GM19455 (cell line): ENCODE results near the gene FGFR3.

Experiments
- ATAC-seq: cut with Tn5 transposase; IDR thresholded peaks from one replicate; pipeline ENCODE4 v1.9.1; 2021; ENCODE audit not compliant: unreplicated experiment

Gene FGFR3

DNA sequence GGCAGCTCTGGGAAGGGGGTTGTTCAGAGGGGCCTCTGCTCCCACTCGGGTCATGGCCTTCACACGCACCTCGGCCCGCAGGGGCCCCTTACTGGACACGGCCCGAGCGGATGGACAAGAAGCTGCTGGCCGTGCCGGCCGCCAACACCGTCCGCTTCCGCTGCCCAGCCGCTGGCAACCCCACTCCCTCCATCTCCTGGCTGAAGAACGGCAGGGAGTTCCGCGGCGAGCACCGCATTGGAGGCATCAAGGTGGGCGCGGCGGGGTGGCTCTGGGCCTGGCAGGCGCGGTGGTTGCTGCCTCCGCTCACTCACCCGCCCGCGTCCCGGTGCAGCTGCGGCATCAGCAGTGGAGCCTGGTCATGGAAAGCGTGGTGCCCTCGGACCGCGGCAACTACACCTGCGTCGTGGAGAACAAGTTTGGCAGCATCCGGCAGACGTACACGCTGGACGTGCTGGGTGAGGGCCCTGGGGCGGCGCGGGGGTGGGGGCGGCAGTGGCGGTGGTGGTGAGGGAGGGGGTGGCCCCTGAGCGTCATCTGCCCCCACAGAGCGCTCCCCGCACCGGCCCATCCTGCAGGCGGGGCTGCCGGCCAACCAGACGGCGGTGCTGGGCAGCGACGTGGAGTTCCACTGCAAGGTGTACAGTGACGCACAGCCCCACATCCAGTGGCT, 8.3 kb downstream of the FGFR3 start:
- no peak for ATAC-seq

DNA sequence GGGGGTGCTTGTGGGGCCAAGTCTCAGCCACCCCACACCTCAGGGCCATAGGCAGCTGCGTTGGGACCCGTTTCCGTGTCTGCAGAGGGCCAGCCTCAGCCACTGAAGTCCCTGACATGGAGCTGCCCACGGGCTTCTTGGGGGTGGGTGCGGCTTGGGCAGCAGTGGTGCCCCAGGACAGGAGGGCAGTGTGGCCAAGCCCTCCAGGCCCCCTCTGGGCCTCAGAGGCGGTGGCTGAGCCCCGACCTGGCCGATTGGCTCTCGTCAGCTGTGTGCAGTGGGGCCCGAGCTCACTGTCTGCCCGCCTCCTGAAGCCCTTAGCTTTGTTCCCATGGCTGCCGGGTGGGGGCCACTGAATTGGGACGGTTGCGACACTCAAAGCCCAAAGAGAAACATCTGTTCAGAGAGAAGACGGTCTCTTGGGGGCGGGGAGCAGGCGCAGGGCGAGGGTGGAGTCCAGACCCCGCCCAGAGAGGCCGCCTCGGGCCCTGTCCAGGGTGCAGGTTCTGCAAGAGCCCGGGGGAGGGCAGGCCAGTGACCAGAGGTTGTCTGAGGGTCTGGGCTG, 9.1 kb downstream of the FGFR3 start:
- no peak for ATAC-seq

DNA sequence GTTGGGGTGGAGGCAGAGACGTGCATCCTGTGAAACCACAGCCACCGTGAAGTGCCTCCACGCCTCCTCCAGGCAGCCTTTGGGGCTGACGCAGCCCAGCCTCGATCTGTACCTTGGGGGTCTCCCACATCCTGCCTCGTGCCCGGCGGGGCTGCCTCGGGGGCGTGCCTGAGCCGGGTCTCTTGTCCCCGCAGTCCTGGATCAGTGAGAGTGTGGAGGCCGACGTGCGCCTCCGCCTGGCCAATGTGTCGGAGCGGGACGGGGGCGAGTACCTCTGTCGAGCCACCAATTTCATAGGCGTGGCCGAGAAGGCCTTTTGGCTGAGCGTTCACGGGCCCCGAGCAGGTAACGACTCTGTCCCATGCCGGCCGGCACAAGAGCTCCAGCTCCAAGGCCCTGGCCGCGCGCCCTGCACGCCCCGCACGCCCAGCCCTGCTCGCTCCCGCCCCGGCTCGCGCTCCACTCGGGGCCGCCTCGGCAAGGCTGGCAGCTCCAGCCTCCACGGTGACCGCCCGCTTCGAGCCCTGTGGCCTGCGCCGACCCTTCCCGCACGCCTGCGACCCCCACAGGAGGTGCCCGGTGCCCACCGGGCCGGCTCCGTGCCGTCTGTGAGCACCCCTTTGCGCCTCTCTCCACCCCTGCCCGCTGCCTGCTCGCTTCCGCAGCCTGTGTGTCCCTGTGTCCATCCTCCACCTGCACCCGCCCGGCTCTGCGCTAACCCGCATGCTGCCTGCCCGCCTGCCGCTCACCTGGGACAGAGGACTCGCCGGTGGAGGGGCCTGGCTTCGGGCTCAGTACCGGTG, 9.8 kb downstream of the FGFR3 start:
- no peak for ATAC-seq

DNA sequence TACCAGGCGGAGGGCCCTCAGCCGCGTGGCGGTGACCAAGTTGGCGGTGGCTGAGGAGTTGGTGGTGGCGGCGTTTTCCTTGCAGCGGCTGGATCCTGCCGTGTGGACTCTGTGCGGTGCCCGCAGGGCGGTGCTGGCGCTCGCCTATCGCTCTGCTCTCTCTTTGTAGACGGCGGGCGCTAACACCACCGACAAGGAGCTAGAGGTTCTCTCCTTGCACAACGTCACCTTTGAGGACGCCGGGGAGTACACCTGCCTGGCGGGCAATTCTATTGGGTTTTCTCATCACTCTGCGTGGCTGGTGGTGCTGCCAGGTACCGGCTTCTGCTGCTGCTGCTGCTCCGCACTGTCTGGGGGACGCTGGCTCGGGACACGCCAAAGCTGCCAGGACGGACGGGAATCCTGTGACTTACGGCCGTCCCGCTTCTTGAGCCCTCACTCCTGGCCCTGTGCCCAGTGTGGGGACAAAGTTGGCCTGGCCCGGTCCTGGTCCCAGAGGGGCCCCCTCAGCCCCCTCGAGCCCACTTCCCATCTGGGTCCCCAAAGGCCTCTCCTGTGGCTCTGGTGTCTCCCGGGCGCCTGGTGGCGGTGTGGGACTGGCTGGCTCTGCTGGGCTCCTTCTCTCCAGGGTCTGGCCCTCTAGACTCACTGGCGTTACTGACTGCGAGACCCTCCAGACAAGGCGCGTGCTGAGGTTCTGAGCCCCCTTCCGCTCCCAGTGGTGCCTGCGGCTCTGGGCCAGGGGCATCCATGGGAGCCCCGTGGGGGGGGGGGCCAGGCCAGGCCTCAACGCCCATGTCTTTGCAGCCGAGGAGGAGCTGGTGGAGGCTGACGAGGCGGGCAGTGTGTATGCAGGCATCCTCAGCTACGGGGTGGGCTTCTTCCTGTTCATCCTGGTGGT, 10.7 kb downstream of the FGFR3 start:
- ATAC-seq, result no peak

DNA sequence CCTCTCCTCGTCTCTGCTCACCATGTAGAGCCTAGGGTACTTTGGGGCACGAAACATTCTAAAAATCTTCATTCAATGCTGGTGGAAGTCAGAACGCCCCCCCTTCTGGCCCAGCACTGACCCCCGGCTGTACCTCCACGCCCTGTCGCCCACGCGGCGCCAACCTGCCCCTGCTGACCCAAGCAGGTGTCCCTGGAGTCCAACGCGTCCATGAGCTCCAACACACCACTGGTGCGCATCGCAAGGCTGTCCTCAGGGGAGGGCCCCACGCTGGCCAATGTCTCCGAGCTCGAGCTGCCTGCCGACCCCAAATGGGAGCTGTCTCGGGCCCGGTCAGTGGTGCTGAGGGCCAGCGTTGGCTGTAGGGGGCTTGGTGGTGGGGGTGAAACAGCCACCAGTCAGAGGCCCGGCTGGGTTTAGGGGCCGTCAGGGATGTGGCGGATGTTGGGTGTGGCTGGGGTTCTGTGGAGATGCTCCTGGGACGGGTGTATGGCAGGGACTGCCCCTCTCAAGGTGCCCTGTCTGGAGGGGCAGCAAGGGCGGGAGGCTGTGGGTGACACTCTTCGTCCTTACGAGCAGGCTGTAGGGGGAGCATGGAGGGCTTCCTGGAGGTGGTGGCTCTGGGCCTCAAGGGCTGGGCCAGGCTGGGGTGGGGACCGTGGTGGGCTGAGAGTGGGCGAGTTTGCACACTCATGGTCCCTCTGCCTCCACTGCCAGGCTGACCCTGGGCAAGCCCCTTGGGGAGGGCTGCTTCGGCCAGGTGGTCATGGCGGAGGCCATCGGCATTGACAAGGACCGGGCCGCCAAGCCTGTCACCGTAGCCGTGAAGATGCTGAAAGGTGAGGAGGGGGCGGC, 11.8 kb downstream of the FGFR3 start:
- no peak for ATAC-seq

DNA sequence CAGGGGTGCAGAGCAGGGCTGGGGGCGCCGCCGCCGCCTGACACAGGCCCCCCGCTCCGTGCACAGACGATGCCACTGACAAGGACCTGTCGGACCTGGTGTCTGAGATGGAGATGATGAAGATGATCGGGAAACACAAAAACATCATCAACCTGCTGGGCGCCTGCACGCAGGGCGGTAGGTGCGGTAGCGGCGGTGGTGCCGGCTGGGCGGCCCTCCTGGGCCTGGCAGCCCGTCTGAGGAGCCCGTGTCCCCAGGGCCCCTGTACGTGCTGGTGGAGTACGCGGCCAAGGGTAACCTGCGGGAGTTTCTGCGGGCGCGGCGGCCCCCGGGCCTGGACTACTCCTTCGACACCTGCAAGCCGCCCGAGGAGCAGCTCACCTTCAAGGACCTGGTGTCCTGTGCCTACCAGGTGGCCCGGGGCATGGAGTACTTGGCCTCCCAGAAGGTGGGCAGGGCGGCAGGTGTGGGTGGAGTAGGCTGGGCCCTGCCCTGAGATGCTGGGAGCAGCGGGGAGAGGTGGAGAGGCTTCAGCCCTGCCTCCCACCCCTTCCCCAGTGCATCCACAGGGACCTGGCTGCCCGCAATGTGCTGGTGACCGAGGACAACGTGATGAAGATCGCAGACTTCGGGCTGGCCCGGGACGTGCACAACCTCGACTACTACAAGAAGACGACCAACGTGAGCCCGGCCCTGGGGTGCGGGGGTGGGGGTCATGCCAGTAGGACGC, 12.6 kb downstream of the FGFR3 start:
- ATAC-seq, result no peak

DNA sequence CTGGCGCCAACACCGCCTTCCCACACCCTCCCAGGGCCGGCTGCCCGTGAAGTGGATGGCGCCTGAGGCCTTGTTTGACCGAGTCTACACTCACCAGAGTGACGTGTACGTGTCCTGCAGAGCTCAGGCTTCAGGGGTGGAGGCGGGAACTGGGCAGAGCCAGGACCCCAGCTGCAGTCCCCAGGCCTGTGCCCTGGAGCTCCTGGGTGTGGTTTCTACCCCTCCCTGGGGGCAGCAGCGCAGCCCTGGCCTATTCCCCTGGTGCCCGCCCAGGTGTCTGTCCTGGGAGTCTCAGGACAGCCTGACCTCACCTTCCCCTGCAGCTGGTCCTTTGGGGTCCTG, 13.1 kb downstream of the FGFR3 start:
- no peak for ATAC-seq

DNA sequence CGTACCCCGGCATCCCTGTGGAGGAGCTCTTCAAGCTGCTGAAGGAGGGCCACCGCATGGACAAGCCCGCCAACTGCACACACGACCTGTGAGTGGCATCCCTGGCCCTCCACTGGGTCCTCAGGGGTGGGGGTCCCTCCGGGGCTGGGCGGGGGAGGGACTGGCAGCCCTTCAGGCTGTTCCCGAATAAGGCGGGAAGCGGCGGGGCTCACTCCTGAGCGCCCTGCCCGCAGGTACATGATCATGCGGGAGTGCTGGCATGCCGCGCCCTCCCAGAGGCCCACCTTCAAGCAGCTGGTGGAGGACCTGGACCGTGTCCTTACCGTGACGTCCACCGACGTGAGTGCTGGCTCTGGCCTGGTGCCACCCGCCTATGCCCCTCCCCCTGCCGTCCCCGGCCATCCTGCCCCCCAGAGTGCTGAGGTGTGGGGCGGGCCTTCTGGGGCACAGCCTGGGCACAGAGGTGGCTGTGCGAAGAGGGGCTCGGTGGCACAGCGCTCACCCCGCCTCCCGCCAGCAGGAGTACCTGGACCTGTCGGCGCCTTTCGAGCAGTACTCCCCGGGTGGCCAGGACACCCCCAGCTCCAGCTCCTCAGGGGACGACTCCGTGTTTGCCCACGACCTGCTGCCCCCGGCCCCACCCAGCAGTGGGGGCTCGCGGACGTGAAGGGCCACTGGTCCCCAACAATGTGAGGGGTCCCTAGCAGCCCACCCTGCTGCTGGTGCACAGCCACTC, 13.7 kb downstream of the FGFR3 start:
- no peak for ATAC-seq

DNA sequence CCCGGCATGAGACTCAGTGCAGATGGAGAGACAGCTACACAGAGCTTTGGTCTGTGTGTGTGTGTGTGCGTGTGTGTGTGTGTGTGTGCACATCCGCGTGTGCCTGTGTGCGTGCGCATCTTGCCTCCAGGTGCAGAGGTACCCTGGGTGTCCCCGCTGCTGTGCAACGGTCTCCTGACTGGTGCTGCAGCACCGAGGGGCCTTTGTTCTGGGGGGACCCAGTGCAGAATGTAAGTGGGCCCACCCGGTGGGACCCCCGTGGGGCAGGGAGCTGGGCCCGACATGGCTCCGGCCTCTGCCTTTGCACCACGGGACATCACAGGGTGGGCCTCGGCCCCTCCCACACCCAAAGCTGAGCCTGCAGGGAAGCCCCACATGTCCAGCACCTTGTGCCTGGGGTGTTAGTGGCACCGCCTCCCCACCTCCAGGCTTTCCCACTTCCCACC, 14.3 kb downstream of the FGFR3 start:
- ATAC-seq, result no peak

DNA sequence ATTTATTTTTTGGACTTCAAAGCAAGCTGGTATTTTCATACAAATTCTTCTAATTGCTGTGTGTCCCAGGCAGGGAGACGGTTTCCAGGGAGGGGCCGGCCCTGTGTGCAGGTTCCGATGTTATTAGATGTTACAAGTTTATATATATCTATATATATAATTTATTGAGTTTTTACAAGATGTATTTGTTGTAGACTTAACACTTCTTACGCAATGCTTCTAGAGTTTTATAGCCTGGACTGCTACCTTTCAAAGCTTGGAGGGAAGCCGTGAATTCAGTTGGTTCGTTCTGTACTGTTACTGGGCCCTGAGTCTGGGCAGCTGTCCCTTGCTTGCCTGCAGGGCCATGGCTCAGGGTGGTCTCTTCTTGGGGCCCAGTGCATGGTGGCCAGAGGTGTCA, 15.3 kb downstream of the FGFR3 start:
- ATAC-seq, result no peak

DNA sequence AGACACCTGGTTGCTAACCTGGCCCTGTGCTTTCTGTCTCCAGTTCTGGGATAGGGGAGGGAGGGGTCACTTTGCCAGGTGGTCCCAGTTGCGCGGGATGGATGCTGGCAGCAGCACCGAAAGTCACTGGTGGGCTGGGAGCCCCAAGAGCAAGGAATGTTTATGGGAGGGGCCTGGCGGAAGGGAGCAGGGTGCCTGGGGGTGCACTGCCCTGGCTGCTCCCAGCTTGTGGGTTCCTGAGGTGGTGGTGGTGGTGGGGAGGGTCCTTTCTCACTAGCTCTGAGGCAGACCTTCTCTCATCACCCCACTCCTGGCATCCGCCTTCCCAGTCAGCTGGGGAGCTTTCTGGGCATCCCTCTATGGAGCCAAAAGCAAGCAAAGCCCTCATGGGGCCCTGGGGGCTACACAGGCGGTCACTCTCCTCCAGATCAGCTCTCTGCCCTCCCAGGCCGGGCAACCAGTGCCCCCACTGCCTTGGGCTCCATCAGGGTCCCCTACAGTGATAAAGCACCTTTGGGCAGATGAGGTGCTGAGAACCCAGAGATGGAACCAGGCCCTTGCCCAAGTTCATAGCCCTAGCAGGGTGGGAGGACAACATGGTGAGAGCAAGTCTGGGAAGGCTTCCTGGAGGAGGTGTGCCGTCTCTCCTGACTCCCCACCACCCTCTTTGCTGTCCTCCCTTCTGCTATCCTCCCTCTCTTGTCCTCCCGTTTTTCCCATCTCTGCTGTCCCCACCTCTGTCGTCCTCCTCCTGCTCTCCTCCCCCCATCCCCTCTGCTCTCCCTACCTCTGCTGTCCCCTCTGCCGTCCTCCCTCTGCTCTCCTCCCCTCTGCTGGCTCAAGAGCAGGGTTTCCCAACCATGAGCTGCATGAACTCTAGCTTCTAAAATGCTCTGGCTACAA, 16.0 kb downstream of the FGFR3 start:
- ATAC-seq, result no peak

DNA sequence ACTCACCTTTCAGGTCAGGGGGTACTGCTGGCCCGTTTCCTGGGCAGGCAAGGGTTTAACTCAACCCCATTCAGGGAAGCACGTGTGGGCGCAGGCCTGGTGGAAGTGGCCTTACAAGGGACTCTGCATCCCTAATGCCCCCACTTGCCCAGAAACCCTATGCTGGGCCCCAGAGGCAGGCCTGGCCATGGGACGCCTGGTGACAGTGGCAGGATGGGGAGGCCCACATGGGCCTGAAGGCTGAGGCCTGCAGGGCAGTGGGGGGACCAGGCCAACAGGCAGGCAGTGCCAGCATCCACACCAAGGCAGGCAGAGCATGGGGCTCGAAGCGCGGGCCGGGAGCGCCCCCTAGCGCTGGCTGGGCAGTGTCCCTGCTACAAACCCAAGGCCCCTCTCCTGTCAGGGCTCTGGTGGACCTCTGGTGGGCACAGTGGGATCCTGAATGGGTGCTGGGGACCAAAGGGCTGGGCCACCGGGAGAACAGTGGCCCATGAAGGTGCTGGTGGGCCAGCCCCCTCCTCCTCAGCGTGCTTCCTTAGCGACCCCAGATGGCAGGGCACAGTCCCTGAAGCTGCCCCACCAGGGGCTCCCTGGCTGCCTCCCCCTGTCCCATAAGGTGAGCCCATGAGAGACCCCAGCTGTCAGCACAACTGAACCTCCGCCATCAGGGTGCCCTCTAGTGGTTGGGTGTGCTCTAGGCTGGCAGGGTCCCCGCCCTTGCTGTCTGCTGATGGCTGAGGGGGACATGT, 16.8 kb downstream of the FGFR3 start:
- no peak for ATAC-seq

DNA sequence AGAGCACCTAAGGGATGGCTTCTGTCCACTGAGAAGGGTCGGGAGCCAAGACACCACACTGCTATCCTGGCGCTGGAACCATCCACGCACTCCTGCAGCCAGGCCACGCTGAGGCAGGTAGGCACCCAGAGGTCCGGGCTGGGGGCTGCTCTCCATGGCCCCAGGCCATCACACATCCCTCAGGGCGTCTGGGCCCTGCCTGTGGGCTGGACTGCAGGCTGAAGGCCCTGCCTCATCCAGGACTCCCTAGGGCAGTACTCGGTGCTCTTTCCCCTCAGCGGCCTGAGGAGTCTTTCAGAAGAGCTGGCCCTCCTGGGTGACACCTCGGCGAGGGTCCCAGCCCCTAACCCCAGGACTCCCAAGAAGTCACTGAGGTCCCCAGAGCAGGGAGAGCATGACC, 17.7 kb downstream of the FGFR3 start:
- ATAC-seq, result no peak

DNA sequence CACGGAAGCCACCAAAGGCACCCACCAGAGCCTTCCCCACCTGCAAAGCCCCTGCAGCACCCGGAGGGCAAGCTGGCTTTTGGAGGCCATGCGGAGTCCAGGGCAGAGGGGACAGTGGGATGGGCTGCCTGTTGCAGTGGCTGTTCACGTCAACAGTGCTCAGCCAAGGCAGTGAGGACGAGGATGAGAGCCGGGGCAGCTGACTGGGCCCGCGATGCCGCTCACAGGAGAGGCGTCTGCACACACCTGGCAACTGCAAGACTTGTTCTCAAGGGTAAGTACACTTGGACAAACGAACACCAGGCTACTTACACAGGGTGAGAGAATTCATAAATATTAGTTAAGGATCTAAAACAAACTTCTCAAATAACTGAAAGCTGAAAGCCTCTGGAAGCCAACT, 19.6 kb downstream of the FGFR3 start:
- no peak for ATAC-seq

DNA sequence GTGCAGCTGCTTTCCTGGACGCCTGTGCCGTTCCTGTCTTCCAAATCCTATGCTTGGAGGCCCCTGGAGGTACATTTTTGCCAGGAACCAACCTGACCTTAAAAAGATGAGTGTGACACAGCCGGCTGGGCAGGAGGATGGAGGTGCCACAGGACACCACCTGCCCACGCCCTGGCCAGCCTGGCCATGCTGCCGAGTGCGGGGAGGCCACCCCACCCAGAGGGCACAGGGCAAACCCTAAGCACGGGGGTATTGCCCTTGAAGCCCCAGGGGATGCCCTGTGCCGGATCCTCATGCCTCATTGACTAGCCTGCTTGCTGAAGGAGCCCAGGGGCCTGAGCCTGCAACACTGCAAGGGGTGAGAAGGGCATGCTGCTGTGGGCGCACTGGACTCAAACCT, 20.1 kb downstream of the FGFR3 start:
- no peak for ATAC-seq

DNA sequence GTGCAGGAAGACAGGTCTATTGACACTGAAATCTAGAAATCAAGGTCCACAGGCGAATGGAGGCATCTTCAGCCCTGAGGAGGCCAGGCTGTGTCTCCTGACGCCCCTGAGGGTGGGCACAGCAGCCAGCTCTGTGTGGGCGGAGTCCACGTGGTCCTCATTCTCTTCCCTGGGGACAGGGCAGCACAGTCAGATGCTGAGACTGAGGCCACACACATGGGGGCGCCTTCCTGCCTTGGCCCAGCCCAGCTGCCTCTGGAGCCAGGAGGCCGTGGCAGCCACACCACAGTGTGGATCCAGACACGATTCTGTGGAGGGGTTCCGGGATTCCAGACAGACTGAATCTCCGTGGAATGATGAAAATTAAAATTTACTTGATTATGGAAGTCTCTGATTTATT, 20.8 kb downstream of the FGFR3 start:
- ATAC-seq, result no peak

DNA sequence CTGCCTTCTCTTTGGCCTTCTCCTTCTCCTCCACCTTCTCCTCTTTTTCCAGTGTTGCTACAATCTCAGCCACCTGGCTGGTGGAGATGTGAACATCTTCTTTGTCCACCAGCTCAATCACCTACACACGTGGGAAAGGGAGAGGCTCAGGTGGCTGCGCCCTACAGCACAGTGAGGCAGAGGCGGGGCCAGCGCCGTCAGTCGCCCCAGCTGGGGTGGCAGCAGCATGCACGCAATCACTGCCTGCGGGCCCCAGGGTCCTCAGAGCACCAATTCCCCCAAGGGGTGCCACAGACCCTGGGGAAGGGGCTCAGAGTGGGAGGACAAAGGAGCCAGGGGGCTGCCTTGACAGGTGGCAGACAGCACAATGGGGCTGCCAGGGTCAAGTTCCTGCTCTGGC, 21.4 kb downstream of the FGFR3 start:
- ATAC-seq, result no peak
